PC-9 (cell line): ENCODE measurements around the gene RBL2. TPM values are rescaled to one million over a fixed set of nuclear protein-coding genes. Genes with fewer than 3 reads are reported as not detected.
A peak's percentile ranks its signal among the peaks of the same experiment; 100 is the strongest.

ENCODE experiments used
- BruUV-seq: library from RNA; stranded (reverse); fragments of 400-500 nt; replicated peaks from 2 replicates; lab custom pipeline; 2021; lab: Mats Ljungman, UMichigan
- CTCF ChIA-PET: fragments of 300-600 bp; sonication (Branson Sonifier 250); formaldehyde crosslinking; loops from one replicate; lab custom pipeline; 2022; ENCODE audit warnings: antibody characterized with exemption; lab: Charles Lee
- POLR2A ChIA-PET: fragments of 300-600 bp; sonication (Branson Sonifier 250); formaldehyde crosslinking; loops from one replicate; lab custom pipeline; 2022; ENCODE audit warnings: antibody characterized with exemption; ENCODE audit not compliant: unreplicated experiment; lab: Charles Lee
- DNase-seq, 2 experiments: peaks; one replicate each; pipeline versions ENCODE4 v3.0.0 to v3.0.0-alpha.2; 2015 to 2022; ENCODE audit warnings: mixed read lengths in 1 of 2
- H2AFZ ChIP-seq: fragments of 200-600 bp; sonication (generic); 2 replicates; pipeline ENCODE4 v1.8.1; 2017; ENCODE audit warnings: antibody characterized with exemption
- H3F3A ChIP-seq: fragments of 200-600 bp; sonication (generic); 2 replicates; pipeline ENCODE4 v1.8.1; 2017; ENCODE audit warnings: antibody characterized with exemption, mild to moderate bottlenecking, low read depth; ENCODE audit not compliant: insufficient read depth
- H3K27ac ChIP-seq: fragments of 200-600 bp; sonication (generic); 2 replicates; pipeline ENCODE4 v1.6.1; 2016; ENCODE audit warnings: mixed run types
- H3K27me3 ChIP-seq: fragments of 200-600 bp; sonication (generic); 2 replicates; pipeline ENCODE4 v1.6.1; 2016; ENCODE audit warnings: low read depth, mixed run types; ENCODE audit not compliant: insufficient read depth
- H3K36me3 ChIP-seq: fragments of 200-600 bp; sonication (generic); 2 replicates; pipeline ENCODE4 v1.6.1; 2016; ENCODE audit warnings: low read depth, mixed run types
- H3K4me1 ChIP-seq: fragments of 200-600 bp; sonication (generic); replicated peaks from 2 replicates; pipeline ENCODE4 v1.6.1; 2016; ENCODE audit warnings: mixed run types; ENCODE audit not compliant: insufficient read depth
- H3K4me2 ChIP-seq: fragments of 200-600 bp; sonication (generic); 2 replicates; pipeline ENCODE4 v1.6.1; 2017; ENCODE audit warnings: mixed run types
- H3K4me3 ChIP-seq: fragments of 200-600 bp; sonication (generic); 2 replicates; pipeline ENCODE4 v1.6.1; 2016; ENCODE audit warnings: mixed run types
- H3K79me2 ChIP-seq: fragments of 200-600 bp; sonication (generic); 2 replicates; pipeline ENCODE4 v1.6.1; 2017; ENCODE audit warnings: low read depth, mixed run types
- H3K9me2 ChIP-seq: fragments of 200-600 bp; sonication (generic); 2 replicates; pipeline ENCODE4 v1.8.1; 2017; ENCODE audit warnings: mild to moderate bottlenecking; ENCODE audit not compliant: insufficient read depth
- H3K9me3 ChIP-seq: fragments of 200-600 bp; sonication (generic); 2 replicates; pipeline ENCODE4 v1.8.1; 2016; ENCODE audit warnings: low read depth; ENCODE audit not compliant: insufficient read depth
- H4K20me1 ChIP-seq: fragments of 200-600 bp; sonication (generic); 2 replicates; pipeline ENCODE4 v1.8.1; 2017; ENCODE audit not compliant: insufficient read depth
- EZH2 ChIP-seq: fragments of 200-600 bp; sonication (generic); IDR thresholded peaks from 2 replicates; pipeline ENCODE4 v1.8.0; 2017; ENCODE audit warnings: antibody characterized with exemption, low read depth
- intact Hi-C: fragments of 100-400 bp; cut with micrococcal nuclease; formaldehyde crosslinking; loops from one replicate; pipeline ENCODE4 v1.10.0; 2022; ENCODE audit not compliant: unreplicated experiment
- total RNA-seq: library from RNA; stranded (reverse); gene quantifications from 2 replicates; pipeline ENCODE4 v1.2.3, GENCODE V29; 2021
- TF ChIP-seq, protein P1 (sequence below): fragments of 200-600 bp; sonication (generic); conservative IDR thresholded peaks from 2 replicates; pipeline ENCODE4 v1.6.1; 2017; ENCODE audit warnings: mixed run types, antibody characterized with exemption, mild to moderate bottlenecking, moderate library complexity

RBL2 gene
- total RNA-seq, 1 experiment from 2014 or later = 72.0 TPM

DNA sequence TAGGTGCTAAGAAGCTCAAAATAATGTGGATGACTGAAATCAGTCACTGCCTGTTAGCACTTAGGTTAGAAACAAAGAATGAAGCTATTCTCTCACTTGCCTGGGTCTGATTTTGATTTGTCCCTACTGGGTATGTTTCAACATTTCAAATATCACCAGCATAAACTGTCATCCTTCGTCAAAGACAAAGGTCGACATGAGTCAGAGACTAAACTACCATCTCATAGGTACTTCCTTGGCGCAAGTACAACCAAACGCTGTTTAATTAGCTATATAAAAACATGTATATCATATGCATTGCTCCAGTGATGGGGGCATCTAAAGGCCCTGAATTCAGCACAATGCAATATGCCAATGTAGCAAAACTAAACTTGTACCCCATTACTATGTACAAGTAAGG is 64.7 kb downstream of the RBL2 start:
- DNase-seq = no peak
- Histone ChIP-seq H3K36me3 (peaks cover 23% of the 10 kb centered on the region; the same call in 1 of the 2 replicates), H3K9me2 (no peaks in the 10 kb centered on the region), H3K27me3 (no peaks in the 10 kb centered on the region), H3K27ac (no peak overlapping the region), H2AFZ (no peak overlapping the region), H3K4me2 (no peak overlapping the region), H3K4me1 (peaks cover 17% of the 10 kb centered on the region), H3K9me3 (no peaks in the 10 kb centered on the region), H4K20me1 (peaks cover 18% of the 10 kb centered on the region; the same call in 1 of the 2 replicates), H3F3A (peaks cover 3% of the 10 kb centered on the region; the same call in 1 of the 2 replicates), H3K4me3 (no peak overlapping the region), H3K79me2 (peaks cover 35% of the 10 kb centered on the region)
- BruUV-seq = no TSS peak
- CTCF ChIA-PET = no interaction called here
- intact Hi-C loops = no loop called here
- TF ChIP-seq EZH2 = no peak
- TF ChIP-seq, protein P1, sequence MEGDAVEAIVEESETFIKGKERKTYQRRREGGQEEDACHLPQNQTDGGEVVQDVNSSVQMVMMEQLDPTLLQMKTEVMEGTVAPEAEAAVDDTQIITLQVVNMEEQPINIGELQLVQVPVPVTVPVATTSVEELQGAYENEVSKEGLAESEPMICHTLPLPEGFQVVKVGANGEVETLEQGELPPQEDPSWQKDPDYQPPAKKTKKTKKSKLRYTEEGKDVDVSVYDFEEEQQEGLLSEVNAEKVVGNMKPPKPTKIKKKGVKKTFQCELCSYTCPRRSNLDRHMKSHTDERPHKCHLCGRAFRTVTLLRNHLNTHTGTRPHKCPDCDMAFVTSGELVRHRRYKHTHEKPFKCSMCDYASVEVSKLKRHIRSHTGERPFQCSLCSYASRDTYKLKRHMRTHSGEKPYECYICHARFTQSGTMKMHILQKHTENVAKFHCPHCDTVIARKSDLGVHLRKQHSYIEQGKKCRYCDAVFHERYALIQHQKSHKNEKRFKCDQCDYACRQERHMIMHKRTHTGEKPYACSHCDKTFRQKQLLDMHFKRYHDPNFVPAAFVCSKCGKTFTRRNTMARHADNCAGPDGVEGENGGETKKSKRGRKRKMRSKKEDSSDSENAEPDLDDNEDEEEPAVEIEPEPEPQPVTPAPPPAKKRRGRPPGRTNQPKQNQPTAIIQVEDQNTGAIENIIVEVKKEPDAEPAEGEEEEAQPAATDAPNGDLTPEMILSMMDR = no peak
- POLR2A ChIA-PET = interaction anchor here (0.6 kb wide), 1 partner anchor 1753 kb away, joined by 5 read pairs; no protein-coding TSS in a partner anchor

DNA sequence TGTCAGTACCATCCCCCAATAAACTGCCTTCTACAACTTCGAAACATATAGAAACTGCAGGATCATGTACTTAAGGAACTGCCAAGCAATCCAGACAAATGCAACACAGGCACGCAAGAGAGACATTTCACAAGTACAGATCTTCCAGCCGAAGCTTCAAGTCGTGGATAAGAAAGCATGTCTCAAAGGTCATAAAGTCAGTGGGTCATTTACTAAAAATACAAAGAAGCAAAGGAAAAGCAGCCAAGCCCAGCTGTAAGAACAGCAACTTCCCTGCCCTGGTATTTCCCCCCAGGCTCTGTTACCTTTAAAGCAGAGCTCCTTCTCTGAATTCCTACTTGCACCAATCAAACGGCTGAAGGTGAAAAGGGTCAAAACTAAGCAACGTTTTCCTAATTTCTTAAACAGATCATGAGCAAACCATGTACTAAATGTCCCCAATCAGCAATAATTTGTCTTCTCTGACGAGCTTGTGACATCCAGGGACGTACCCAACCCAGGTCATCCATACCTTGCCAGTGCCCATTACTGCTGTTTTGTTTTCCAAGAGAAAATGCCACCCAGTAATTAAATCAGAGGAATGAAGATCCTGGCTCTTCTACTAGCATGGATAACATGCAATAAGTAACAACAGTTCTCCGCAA is 67.1 kb downstream of the RBL2 start:
- peak overlapping the region; percentile 70; the same call in 1 of the 2 replicates for H3K27ac ChIP-seq
- CTCF ChIA-PET = no interaction called here
- TF ChIP-seq, protein P1 = no peak
- no peak for TF ChIP-seq EZH2

DNA sequence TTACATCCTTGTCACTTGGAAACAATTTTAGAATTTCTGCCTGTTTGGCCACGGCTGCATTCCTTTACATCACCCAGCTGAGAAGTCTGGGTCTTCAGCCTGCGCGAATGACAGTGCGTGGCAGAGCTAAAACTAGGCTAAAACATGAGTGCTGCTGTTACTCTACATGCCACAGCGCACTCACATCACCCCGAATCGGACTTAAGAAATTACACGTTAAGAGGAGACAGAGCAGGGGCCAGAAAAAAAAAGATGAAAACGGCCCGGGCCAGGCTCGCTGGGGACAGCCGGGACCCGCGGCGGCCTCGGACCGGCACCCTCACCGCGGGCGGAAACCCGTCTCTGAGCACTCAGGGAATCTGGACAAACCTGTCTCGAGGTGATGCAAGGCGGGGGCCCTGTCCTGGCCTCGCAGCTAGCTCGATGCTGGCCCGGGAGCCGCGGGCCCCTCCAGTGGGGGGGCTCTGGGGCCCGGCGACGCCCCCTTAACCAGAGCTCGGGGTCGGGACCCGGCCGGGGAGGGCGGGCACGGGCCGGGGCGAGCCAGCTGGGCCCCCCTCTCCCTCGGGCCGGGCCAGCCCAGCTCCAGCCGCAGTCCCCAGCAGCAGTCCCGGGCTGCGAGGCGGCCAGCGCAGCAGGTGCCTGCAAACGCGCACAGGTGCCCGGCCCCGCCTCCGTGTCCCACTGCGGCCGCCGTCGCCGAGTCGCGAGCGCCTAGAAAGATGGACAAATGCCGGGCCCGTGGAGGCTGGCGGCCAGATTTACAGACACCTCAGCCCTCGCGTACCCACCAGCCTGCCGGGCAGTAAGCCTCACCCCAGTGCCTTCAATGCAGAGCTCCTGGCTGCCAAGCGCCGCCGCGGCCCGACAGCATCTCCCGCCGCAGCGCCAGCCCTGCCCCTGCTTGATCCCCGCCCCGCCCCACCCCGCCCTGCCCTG is 68.3 kb downstream of the RBL2 start, which contains the start of gene AKTIP:
AKTIP (minus strand) TSS at position 879 of the 939 bp plus-strand sequence. CDS start 2,950 bp downstream, outside the sequence.
- peaks cover 5% of the 10 kb centered on the region; the same call in 1 of the 2 replicates for H3K36me3 ChIP-seq
- H2AFZ ChIP-seq = peak within 1 kb of the TSS; percentile 95
- DNase-seq = peak; percentile 72 to 76
- ChIA-PET CTCF (no interaction called here), POLR2A (interaction anchor here (0.5 to 0.7 kb wide), 3 partner anchors 8 to 550 kb away, joined by 3 to 5 read pairs (median 3); no protein-coding TSS in a partner anchor)
- H3K27ac ChIP-seq = peak within 1 kb of the TSS; percentile 74
- peak within 1 kb of the TSS; percentile 88 for H3K4me3 ChIP-seq
- H3F3A ChIP-seq = peaks cover 3% of the 10 kb centered on the region; the same call in 1 of the 2 replicates
- intact Hi-C loops = loop anchor here (1.0 to 10.0 kb wide), 5 partner anchors 68 to 447 kb away; partner anchors contain the start of gene RBL2
- peak within 1 kb of the TSS; percentile 92 for H3K4me2 ChIP-seq
- no peaks in the 10 kb centered on the region for H3K27me3 ChIP-seq
- TF ChIP-seq EZH2 = no peak
- TF ChIP-seq, protein P1 = no peak
- H3K4me1 ChIP-seq = peaks cover 27% of the 10 kb centered on the region
- H3K9me3 ChIP-seq = no peaks in the 10 kb centered on the region
- peaks cover 35% of the 10 kb centered on the region for H3K79me2 ChIP-seq
- H4K20me1 ChIP-seq = peaks cover 18% of the 10 kb centered on the region; the same call in 1 of the 2 replicates
- H3K9me2 ChIP-seq = no peaks in the 10 kb centered on the region
- no TSS peak for BruUV-seq

More for the DNA sequence above, 67.1 kb downstream of the RBL2 start:
- intact Hi-C loops = loop anchor here (5.0 to 10.0 kb wide), 3 partner anchors 84 to 187 kb away; no protein-coding TSS in a partner anchor
- Histone ChIP-seq H3K4me1 (peaks cover 27% of the 10 kb centered on the region), H3K27me3 (no peaks in the 10 kb centered on the region), H3K9me2 (no peaks in the 10 kb centered on the region), H3K36me3 (peaks cover 5% of the 10 kb centered on the region; the same call in 1 of the 2 replicates), H3F3A (peaks cover 3% of the 10 kb centered on the region; the same call in 1 of the 2 replicates), H4K20me1 (peaks cover 18% of the 10 kb centered on the region; the same call in 1 of the 2 replicates), H3K9me3 (no peaks in the 10 kb centered on the region), H3K4me3 (peak overlapping the region; percentile 71), H3K79me2 (peaks cover 35% of the 10 kb centered on the region), H2AFZ (no peak overlapping the region), H3K4me2 (peak overlapping the region; percentile 77)
- POLR2A ChIA-PET = no interaction called here
- peak in 1 of 2 experiments; percentile 60 for DNase-seq
- no TSS peak for BruUV-seq
